GM12801 (cell line): Measurements from ENCODE around the gene NES.

Experiments used
- CTCF ChIP-seq: IDR thresholded peaks from one replicate; pipeline ENCODE4 v1.5.1; 2011; ENCODE audit warnings: control low read depth; ENCODE audit not compliant: insufficient read length; ENCODE audit errors: extremely low read depth

The NES gene

GRCh38 chr1:156656806-156657740 lies 20.1 kb downstream of the NES start:
- TF ChIP-seq CTCF: peak; percentile 21

GRCh38 chr1:156655904-156656516 lies 21.2 kb downstream of the NES start:
- TF ChIP-seq CTCF: no peak

GRCh38 chr1:156655151-156655903 lies 21.9 kb downstream of the NES start:
- no peak for TF ChIP-seq CTCF

- TF ChIP-seq CTCF: no peak
These were observed 22.5 kb downstream of the NES start for GRCh38 chr1:156654700-156655099.

- no peak for TF ChIP-seq CTCF
These were observed 24.2 kb downstream of the NES start for GRCh38 chr1:156652992-156653355.

- no peak for TF ChIP-seq CTCF
These were observed 24.8 kb downstream of the NES start for GRCh38 chr1:156652131-156652991.
